Brain microvascular endothelial cell (primary cell): Measurements from ENCODE around the gene TMEM202.
"Not testable (repeated sequence)": the region's sequence is repeated elsewhere in the genome, so short reads cannot be mapped to it uniquely, and the experiment has no call there.

Experiments
- DNase-seq: peaks from one replicate; pipeline ENCODE4 v3.0.0-alpha.2; 2020
- H3K27ac ChIP-seq: fragments of 250-450 bp; sonication (Bioruptor Pico); 2 replicates; pipeline ENCODE4 v1.5.1; 2020; ENCODE audit warnings: mild to moderate bottlenecking, moderate library complexity
- H3K27me3 ChIP-seq: fragments of 250-450 bp; sonication (Bioruptor Pico); replicated peaks from 2 replicates; pipeline ENCODE4 v1.5.1; 2020; ENCODE audit warnings: mild to moderate bottlenecking
- H3K36me3 ChIP-seq: fragments of 250-450 bp; sonication (Bioruptor Pico); replicated peaks from 2 replicates; pipeline ENCODE4 v1.5.1; 2020; ENCODE audit warnings: mild to moderate bottlenecking
- H3K4me3 ChIP-seq: 2 replicates; pipeline ENCODE4 v1.5.1; 2011; ENCODE audit warnings: low read depth, mild to moderate bottlenecking, control low read depth, low read length, moderate library complexity
- CTCF ChIP-seq: IDR thresholded peaks from 2 replicates; pipeline ENCODE4 v1.5.1; 2011; ENCODE audit warnings: low read depth, mild to moderate bottlenecking, moderate library complexity, low read length, control low read depth, inconsistent platforms; ENCODE audit errors: missing control alignments
- in situ Hi-C: cut with HindIII; loops from 2 replicates; pipeline ENCODE4 v1.10.0; 2017; ENCODE audit warnings: low sequenced_read_pairs, low pct_ligation_motif_present

Gene TMEM202

GRCh38 chr15:72415304-72415703, 17.2 kb downstream of the TMEM202 start:
- H3K27ac ChIP-seq, result no peak overlapping the region
- no peaks in the 10 kb centered on the region for H3K27me3 ChIP-seq
- in situ Hi-C loops, result no loop called here
- no peak for TF ChIP-seq CTCF
- H3K36me3 ChIP-seq, result no peaks in the 10 kb centered on the region
- no peak for DNase-seq
- H3K4me3 ChIP-seq, result no peak overlapping the region

- H3K4me3 ChIP-seq, H3K27me3 ChIP-seq, H3K36me3 ChIP-seq, DNase-seq, H3K27ac ChIP-seq, in situ Hi-C loops: not testable (repeated sequence)
Measured at GRCh38 chr15:72419768-72420167, 21.7 kb downstream of the TMEM202 start.

GRCh38 chr15:72420576-72420975, 22.5 kb downstream of the TMEM202 start:
- in situ Hi-C loops, result no loop called here

GRCh38 chr15:72421484-72421883, 23.4 kb downstream of the TMEM202 start:
- no peak for DNase-seq
- no peak overlapping the region for H3K4me3 ChIP-seq
- H3K27ac ChIP-seq, result no peak overlapping the region
- no peak for TF ChIP-seq CTCF
- no peaks in the 10 kb centered on the region for H3K27me3 ChIP-seq
- no peaks in the 10 kb centered on the region for H3K36me3 ChIP-seq
- in situ Hi-C loops, result no loop called here

More at GRCh38 chr15:72420576-72420975, 22.5 kb downstream of the TMEM202 start:
- Histone ChIP-seq H3K36me3 (no peaks in the 10 kb centered on the region), H3K27me3 (no peaks in the 10 kb centered on the region), H3K27ac (no peak overlapping the region), H3K4me3 (no peak overlapping the region)
- DNase-seq, result no peak
- no peak for TF ChIP-seq CTCF

GRCh38 chr15:72423256-72423655, 25.2 kb downstream of the TMEM202 start:
- no peak for DNase-seq
- no peaks in the 10 kb centered on the region for H3K27me3 ChIP-seq
- no peak for TF ChIP-seq CTCF
- no peaks in the 10 kb centered on the region for H3K36me3 ChIP-seq
- in situ Hi-C loops, result no loop called here
- no peak overlapping the region for H3K27ac ChIP-seq
- no peak overlapping the region for H3K4me3 ChIP-seq

- Histone ChIP-seq H3K27ac (no peak overlapping the region), H3K27me3 (no peaks in the 10 kb centered on the region)
- no peak for TF ChIP-seq CTCF
Measured at GRCh38 chr15:72426753-72427152, 28.6 kb downstream of the TMEM202 start.

More at GRCh38 chr15:72426753-72427152, 28.6 kb downstream of the TMEM202 start:
- Histone ChIP-seq H3K4me3 (no peak overlapping the region), H3K36me3 (no peaks in the 10 kb centered on the region)
- in situ Hi-C loops, result no loop called here
- no peak for DNase-seq
